ENCODE data around the gene LENG1.
"Not testable (repeated sequence)": the region's sequence is repeated elsewhere in the genome, so short reads cannot be mapped to it uniquely, and the experiment has no call there.

LENG1 gene

GRCh38 chr19:54159352-54160181, at the start of gene LENG1:
TSS of gene LENG1 (minus strand) at chr19:54159721. CDS start at chr19:54159695, 26 bp downstream.
- DNase-seq (ENCODE audit: extremely low read depth in 1 of 2, low read depth in 1 of 2), result peak; percentile 91 to 100

GRCh38 chr19:54208784-54209057, 49.2 kb upstream of the LENG1 start:
- no peak for DNase-seq (ENCODE audit: extremely low read depth in 1 of 2, low read depth in 1 of 2)

- DNase-seq (ENCODE audit: extremely low read depth in 1 of 2, low read depth in 1 of 2), result peak in 1 of 2 donors; percentile 38
Observed at GRCh38 chr19:54207983-54208783, 48.7 kb upstream of the LENG1 start.

GRCh38 chr19:54207676-54207982, 48.1 kb upstream of the LENG1 start:
- DNase-seq (ENCODE audit: extremely low read depth in 1 of 2, low read depth in 1 of 2), result no peak

GRCh38 chr19:54207193-54207592, 47.7 kb upstream of the LENG1 start:
- DNase-seq (ENCODE audit: extremely low read depth in 1 of 2, low read depth in 1 of 2), result not testable (repeated sequence)

GRCh38 chr19:54206831-54207177, 47.3 kb upstream of the LENG1 start:
- DNase-seq (ENCODE audit: extremely low read depth in 1 of 2, low read depth in 1 of 2), result no peak

GRCh38 chr19:54206030-54206830, 46.7 kb upstream of the LENG1 start:
- DNase-seq (ENCODE audit: extremely low read depth in 1 of 2, low read depth in 1 of 2), result no peak

- no peak for DNase-seq (ENCODE audit: extremely low read depth in 1 of 2, low read depth in 1 of 2)
Observed at GRCh38 chr19:54204767-54205468, 45.4 kb upstream of the LENG1 start.

- DNase-seq (ENCODE audit: extremely low read depth in 1 of 2, low read depth in 1 of 2), result no peak
Observed at GRCh38 chr19:54203151-54203611, 43.7 kb upstream of the LENG1 start.

- DNase-seq (ENCODE audit: extremely low read depth in 1 of 2, low read depth in 1 of 2), result no peak
Observed at GRCh38 chr19:54201980-54202379, 42.5 kb upstream of the LENG1 start.

- DNase-seq (ENCODE audit: extremely low read depth in 1 of 2, low read depth in 1 of 2), result no peak
Observed at GRCh38 chr19:54201172-54201701, 41.7 kb upstream of the LENG1 start.

- DNase-seq (ENCODE audit: extremely low read depth in 1 of 2, low read depth in 1 of 2), result no peak
Observed at GRCh38 chr19:54199401-54199800, 39.9 kb upstream of the LENG1 start.

GRCh38 chr19:54197121-54197520, 37.6 kb upstream of the LENG1 start:
- DNase-seq (ENCODE audit: extremely low read depth in 1 of 2, low read depth in 1 of 2), result no peak

GRCh38 chr19:54196536-54196935, 37.0 kb upstream of the LENG1 start:
- DNase-seq (ENCODE audit: extremely low read depth in 1 of 2, low read depth in 1 of 2), result no peak

- DNase-seq (ENCODE audit: extremely low read depth in 1 of 2, low read depth in 1 of 2), result not testable (repeated sequence)
Observed at GRCh38 chr19:54194463-54194862, 34.9 kb upstream of the LENG1 start.

- no peak for DNase-seq (ENCODE audit: extremely low read depth in 1 of 2, low read depth in 1 of 2)
Observed at GRCh38 chr19:54193011-54193410, 33.5 kb upstream of the LENG1 start.

- DNase-seq (ENCODE audit: extremely low read depth in 1 of 2, low read depth in 1 of 2), result no peak
Observed at GRCh38 chr19:54191811-54192453, 32.4 kb upstream of the LENG1 start.

- DNase-seq (ENCODE audit: extremely low read depth in 1 of 2, low read depth in 1 of 2), result peak; percentile 74 to 78
Observed at GRCh38 chr19:54191011-54191810, 31.7 kb upstream of the LENG1 start, which contains the start of gene TSEN34. TSS of gene TSEN34 (plus strand) at chr19:54191308. CDS start at chr19:54191365, 57 bp downstream.

GRCh38 chr19:54190503-54191010, 31.0 kb upstream of the LENG1 start:
- DNase-seq (ENCODE audit: extremely low read depth in 1 of 2, low read depth in 1 of 2), result peak; percentile 100

Data from stimulated activated CD8-positive, alpha-beta memory T cell treated with anti-CD3 and anti-CD28 coated beads, Interleukin-7, amount 100 ng/mL, for 48 hours (primary cell).